Activated CD4-positive, alpha-beta T cell treated with anti-CD3 and anti-CD28 coated beads, Interleukin-2, Interleukin-4, amounts not matched to agents 100 ng/mL and 50 ng/mL, durations not matched to agents 16 hours and 8 hours (primary cell): ENCODE data around the gene LPAR6.
A peak's percentile ranks its signal among the peaks of the same experiment; 100 is the strongest.

Experiments
- DNase-seq: peaks from one replicate; pipeline ENCODE4 v3.0.0-alpha.2; 2020; ENCODE audit warnings: low spot score

Gene LPAR6

GRCh38 chr13:48414501-48414900 lies 1.6 kb upstream of the LPAR6 start:
- DNase-seq: no peak

GRCh38 chr13:48411841-48412531 lies 927 bp downstream of the LPAR6 start:
- DNase-seq: peak; percentile 56

GRCh38 chr13:48411147-48411794 lies 1.6 kb downstream of the LPAR6 start:
- no peak for DNase-seq

- peak; percentile 22 for DNase-seq
Observed at GRCh38 chr13:48410199-48410598, 2.7 kb downstream of the LPAR6 start.

- no peak for DNase-seq
Observed at GRCh38 chr13:48405875-48406274, 7.0 kb downstream of the LPAR6 start.

- DNase-seq: no peak
Observed at GRCh38 chr13:48404952-48405351, 8.0 kb downstream of the LPAR6 start.

- no peak for DNase-seq
Observed at GRCh38 chr13:48403913-48404312, 9.0 kb downstream of the LPAR6 start.

- DNase-seq: peak; percentile 87
Observed at GRCh38 chr13:48403151-48403631, 9.7 kb downstream of the LPAR6 start.

GRCh38 chr13:48402325-48402932 lies 10.5 kb downstream of the LPAR6 start:
- DNase-seq: peak; percentile 71

- peak; percentile 44 for DNase-seq
Observed at GRCh38 chr13:48401480-48401879, 11.4 kb downstream of the LPAR6 start.

GRCh38 chr13:48400850-48401291 lies 12.0 kb downstream of the LPAR6 start:
- peak; percentile 45 for DNase-seq

- DNase-seq: no peak
Observed at GRCh38 chr13:48400090-48400694, 12.7 kb downstream of the LPAR6 start.

- no peak for DNase-seq
Observed at GRCh38 chr13:48398450-48399095, 14.3 kb downstream of the LPAR6 start.

GRCh38 chr13:48397744-48398143 lies 15.2 kb downstream of the LPAR6 start:
- no peak for DNase-seq

GRCh38 chr13:48393698-48394085 lies 19.2 kb downstream of the LPAR6 start:
- DNase-seq: no peak

GRCh38 chr13:48393030-48393697 lies 19.7 kb downstream of the LPAR6 start:
- no peak for DNase-seq

GRCh38 chr13:48391257-48391656 lies 21.7 kb downstream of the LPAR6 start:
- DNase-seq: no peak

- no peak for DNase-seq
Observed at GRCh38 chr13:48386816-48387215, 26.1 kb downstream of the LPAR6 start.

- no peak for DNase-seq
Observed at GRCh38 chr13:48383384-48383783, 29.5 kb downstream of the LPAR6 start.

- DNase-seq: no peak
Observed at GRCh38 chr13:48380581-48380980, 32.3 kb downstream of the LPAR6 start.

- no peak for DNase-seq
Observed at GRCh38 chr13:48377857-48378256, 35.1 kb downstream of the LPAR6 start.

- DNase-seq: no peak
Observed at GRCh38 chr13:48370815-48371214, 42.1 kb downstream of the LPAR6 start.
